H9 (cell line): ENCODE results near the gene SMAD7. TPM values are rescaled to one million over a fixed set of nuclear protein-coding genes. Genes with fewer than 3 reads are reported as not detected.

ENCODE experiments used
- DNase-seq: peaks from one replicate; pipeline ENCODE4 v3.0.0-alpha.2; 2017
- H2AFZ ChIP-seq: one replicate; pipeline ENCODE4 v1.6.1; 2013; ENCODE audit warnings: mild to moderate bottlenecking, low read length, control low read depth, moderate library complexity
- H2AK5ac ChIP-seq: 2 replicates; pipeline ENCODE4 v1.6.1; 2013; ENCODE audit warnings: low read length, control low read depth, mixed read lengths; ENCODE audit not compliant: insufficient read length
- H2BK120ac ChIP-seq: one replicate; pipeline ENCODE4 v1.6.1; 2013; ENCODE audit warnings: low read depth, mild to moderate bottlenecking, low read length, control low read depth, inconsistent platforms; ENCODE audit not compliant: poor library complexity, severe bottlenecking
- H2BK12ac ChIP-seq: 2 replicates; pipeline ENCODE4 v1.6.1; 2013; ENCODE audit warnings: low read length, control low read depth, mixed read lengths, low read depth; ENCODE audit not compliant: insufficient read length
- H2BK15ac ChIP-seq: 2 replicates; pipeline ENCODE4 v1.6.1; 2013; ENCODE audit warnings: low read depth, low read length, control low read depth
- H2BK20ac ChIP-seq: one replicate; pipeline ENCODE4 v1.6.1; 2013; ENCODE audit warnings: low read depth, mild to moderate bottlenecking, low read length, control low read depth, inconsistent platforms; ENCODE audit not compliant: poor library complexity, severe bottlenecking
- H2BK5ac ChIP-seq: 2 replicates; pipeline ENCODE4 v1.6.1; 2013; ENCODE audit warnings: low read length, control low read depth, mixed read lengths; ENCODE audit not compliant: insufficient read length
- H3K14ac ChIP-seq: 2 replicates; pipeline ENCODE4 v1.6.1; 2013; ENCODE audit warnings: low read length, control low read depth; ENCODE audit not compliant: insufficient read depth
- H3K18ac ChIP-seq: 2 replicates; pipeline ENCODE4 v1.6.1; 2013; ENCODE audit warnings: low read depth, mild to moderate bottlenecking, mixed read lengths, low read length, control low read depth; ENCODE audit not compliant: insufficient read length
- H3K23ac ChIP-seq: 2 replicates; pipeline ENCODE4 v1.6.1; 2013; ENCODE audit warnings: low read length, control low read depth, mixed read lengths, low read depth; ENCODE audit not compliant: insufficient read length
- H3K23me2 ChIP-seq: 2 replicates; pipeline ENCODE4 v1.6.1; 2013; ENCODE audit warnings: low read depth, mild to moderate bottlenecking, mixed read lengths, low read length, control low read depth; ENCODE audit not compliant: insufficient read length, poor library complexity, severe bottlenecking
- H3K27ac ChIP-seq: 2 replicates; pipeline ENCODE4 v1.5.1; 2013; ENCODE audit warnings: low read length, control low read depth, mixed read lengths, low read depth; ENCODE audit not compliant: insufficient read length
- H3K27me3 ChIP-seq: 2 replicates; pipeline ENCODE4 v1.6.1; 2013; ENCODE audit warnings: low read length, control low read depth, inconsistent platforms; ENCODE audit not compliant: insufficient read depth
- H3K4ac ChIP-seq: 2 replicates; pipeline ENCODE4 v1.6.1; 2013; ENCODE audit warnings: low read depth, mild to moderate bottlenecking, control low read depth, inconsistent platforms, low read length, moderate library complexity
- H3K4me1 ChIP-seq: 2 replicates; pipeline ENCODE4 v1.6.1; 2013; ENCODE audit warnings: low read length, control low read depth, inconsistent platforms; ENCODE audit not compliant: insufficient read depth
- H3K4me2 ChIP-seq: 2 replicates; pipeline ENCODE4 v1.6.1; 2013; ENCODE audit warnings: low read length, control low read depth, mixed read lengths; ENCODE audit not compliant: insufficient read length, insufficient read depth
- H3K56ac ChIP-seq: 2 replicates; pipeline ENCODE4 v1.6.1; 2013; ENCODE audit warnings: low read depth, mild to moderate bottlenecking, mixed read lengths, low read length, control low read depth; ENCODE audit not compliant: insufficient read length
- H3K79me1 ChIP-seq: 2 replicates; pipeline ENCODE4 v1.6.1; 2013; ENCODE audit warnings: low read depth, mild to moderate bottlenecking, moderate library complexity, low read length, control low read depth, inconsistent platforms; ENCODE audit not compliant: insufficient read depth, poor library complexity, severe bottlenecking
- H3K79me2 ChIP-seq: 2 replicates; pipeline ENCODE4 v1.6.1; 2013; ENCODE audit warnings: low read length, control low read depth, inconsistent platforms; ENCODE audit not compliant: insufficient read depth
- H3K9ac ChIP-seq: 2 replicates; pipeline ENCODE4 v1.6.1; 2013; ENCODE audit warnings: low read length, control low read depth, mixed read lengths; ENCODE audit not compliant: insufficient read length; ENCODE audit errors: extremely low read depth
- H3K9me3 ChIP-seq: one replicate; pipeline ENCODE4 v1.6.1; 2013; ENCODE audit warnings: low read depth, low read length, inconsistent platforms; ENCODE audit not compliant: control insufficient read depth
- H3T11ph ChIP-seq: one replicate; pipeline ENCODE4 v1.6.1; 2013; ENCODE audit warnings: mild to moderate bottlenecking, low read length, control low read depth, inconsistent platforms
- H4K20me1 ChIP-seq: one replicate; pipeline ENCODE4 v1.6.1; 2013; ENCODE audit not compliant: control insufficient read depth, insufficient read length, insufficient read depth
- H4K5ac ChIP-seq: 2 replicates; pipeline ENCODE4 v1.6.1; 2013; ENCODE audit warnings: low read depth, mild to moderate bottlenecking, mixed read lengths, low read length, control low read depth; ENCODE audit not compliant: insufficient read length
- H4K8ac ChIP-seq: replicated peaks from 2 replicates; pipeline ENCODE4 v1.6.1; 2013; ENCODE audit warnings: low read length, control low read depth, mixed read lengths, low read depth; ENCODE audit not compliant: insufficient read length
- H4K91ac ChIP-seq: 2 replicates; pipeline ENCODE4 v1.6.1; 2013; ENCODE audit warnings: low read depth, mild to moderate bottlenecking, moderate library complexity, mixed read lengths, low read length, control low read depth; ENCODE audit not compliant: insufficient read length
- H3K27ac Mint-ChIP-seq, 3 experiments: 2 replicates in 2 of 3; 3 replicates in 1 of 3; pipeline ENCODE4 v1.8.0; 2020 to 2021; ENCODE audit warnings: mixed read lengths in 3 of 3, mild to moderate bottlenecking in 1 of 3, moderate library complexity in 1 of 3
- H3K27me3 Mint-ChIP-seq: 2 replicates; pipeline ENCODE4 v1.8.0; 2021; ENCODE audit warnings: low read depth, mild to moderate bottlenecking, moderate library complexity, mixed read lengths
- H3K36me3 Mint-ChIP-seq, 3 experiments: 2 replicates in 2 of 3; 3 replicates in 1 of 3; pipeline ENCODE4 v1.8.0; 2020 to 2021; ENCODE audit warnings: low read depth in 3 of 3, mixed read lengths in 3 of 3; ENCODE audit not compliant: insufficient read depth in 1 of 3
- H3K4me1 Mint-ChIP-seq, 2 experiments: 2 replicates each; pipeline ENCODE4 v1.8.0; 2020; ENCODE audit warnings: mixed read lengths in 2 of 2
- H3K4me3 Mint-ChIP-seq, 2 experiments: 2 replicates in 1 of 2; 3 replicates in 1 of 2; pipeline ENCODE4 v1.8.0; 2020 to 2021; ENCODE audit warnings: mild to moderate bottlenecking in 2 of 2, mixed read lengths in 2 of 2, moderate library complexity in 1 of 2
- H3K9me3 Mint-ChIP-seq, 2 experiments: 2 replicates in 1 of 2; 3 replicates in 1 of 2; pipeline ENCODE4 v1.8.0; 2020; ENCODE audit warnings: mild to moderate bottlenecking in 2 of 2, mixed read lengths in 2 of 2, moderate library complexity in 1 of 2
- CTCF ChIP-seq: fragments of 200-600 bp; sonication (generic); conservative IDR thresholded peaks from 3 replicates; pipeline ENCODE4 v1.8.0; 2021; ENCODE audit warnings: antibody characterized with exemption, mild to moderate bottlenecking
- WGBS: extraction: QIAGEN DNeasy Blood & Tissue Kit; methylation state at CpG from one replicate; pipeline ENCODE4 v1.1.7; 2013; ENCODE audit warnings: missing lambda C conversion rate, low lambda C conversion rate, mixed read lengths; ENCODE audit not compliant: insufficient read length; ENCODE audit errors: extremely low coverage; 5-methylcytosine and 5-hydroxymethylcytosine counted together
- total RNA-seq: library from RNA; stranded (reverse); gene quantifications from 2 replicates; pipeline ENCODE4 v1.2.1, GENCODE V29; 2021

The SMAD7 gene
- total RNA-seq, 1 experiment from 2014 or later, result 27.7 TPM

GRCh38 chr18:48924630-48925490 is 25.9 kb downstream of the SMAD7 start:
- Histone ChIP-seq H2BK5ac (no peak overlapping the region), H3K9me3 (no peaks in the 10 kb centered on the region), H2AK5ac (no peak overlapping the region), H3K27ac (no peak overlapping the region), H3K79me1 (no peaks in the 10 kb centered on the region), H4K5ac (no peak overlapping the region), H3K18ac (no peak overlapping the region), H3K4me2 (no peak overlapping the region), H3K14ac (no peak overlapping the region; the same call in 1 of the 2 replicates), H3K4ac (no peak overlapping the region), H3K9ac (no peak overlapping the region), H3K27me3 (no peaks in the 10 kb centered on the region), H3K23ac (no peak overlapping the region), H3K79me2 (peaks cover 43% of the 10 kb centered on the region; the same call in 1 of the 2 replicates), H2BK20ac (no peak overlapping the region), H2BK15ac (no peak overlapping the region), H3T11ph (no peak overlapping the region), H2AFZ (no peak overlapping the region), H2BK120ac (no peak overlapping the region), H3K4me1 (peaks cover 16% of the 10 kb centered on the region), H2BK12ac (no peak overlapping the region), H3K23me2 (no peaks in the 10 kb centered on the region), H4K91ac (no peak overlapping the region), H4K20me1 (no peaks in the 10 kb centered on the region), H4K8ac (no peak overlapping the region), H3K56ac (no peak overlapping the region)
- no peak for DNase-seq
- peaks cover 66 to 75% of the 10 kb centered on the region in 2 experiments for H3K4me1 Mint-ChIP-seq
- H3K27ac Mint-ChIP-seq, result peak overlapping the region in 2 of 3 experiments; percentile 79 to 91; a peak in 4 of 7 replicates
- WGBS, result no CpG with 5 or more reads among the region's 17 CpGs
- H3K9me3 Mint-ChIP-seq, result no peaks in the 10 kb centered on the region
- H3K4me3 Mint-ChIP-seq, result no peak overlapping the region
- H3K27me3 Mint-ChIP-seq, result no peaks in the 10 kb centered on the region
- H3K36me3 Mint-ChIP-seq, result peaks cover 12 to 48% (median 34%) of the 10 kb centered on the region in 3 experiments
- no peak for TF ChIP-seq CTCF
